Keratinocyte (primary cell): ENCODE data around the gene FBXW2.

ENCODE experiments used
- EZH2 ChIP-seq: IDR thresholded peaks from one replicate; pipeline ENCODE4 v1.6.1; 2012; ENCODE audit warnings: inconsistent platforms, mild to moderate bottlenecking, low read length, moderate library complexity
- TF ChIP-seq, protein P1 (sequence below), 3 experiments: IDR thresholded peaks in 1 of 3; conservative IDR thresholded peaks in 1 of 3; optimal IDR thresholded peaks in 1 of 3; 2 replicates in 2 of 3; 3 replicates in 1 of 3; pipeline versions ENCODE3 to v1.5.1; 2011; ENCODE audit warnings: low read length in 3 of 3, mild to moderate bottlenecking in 3 of 3, moderate library complexity in 2 of 3, control low read depth in 1 of 3, inconsistent platforms in 1 of 3; ENCODE audit not compliant: insufficient read depth in 2 of 3; ENCODE audit errors: extremely low read depth in 1 of 3

DNA sequence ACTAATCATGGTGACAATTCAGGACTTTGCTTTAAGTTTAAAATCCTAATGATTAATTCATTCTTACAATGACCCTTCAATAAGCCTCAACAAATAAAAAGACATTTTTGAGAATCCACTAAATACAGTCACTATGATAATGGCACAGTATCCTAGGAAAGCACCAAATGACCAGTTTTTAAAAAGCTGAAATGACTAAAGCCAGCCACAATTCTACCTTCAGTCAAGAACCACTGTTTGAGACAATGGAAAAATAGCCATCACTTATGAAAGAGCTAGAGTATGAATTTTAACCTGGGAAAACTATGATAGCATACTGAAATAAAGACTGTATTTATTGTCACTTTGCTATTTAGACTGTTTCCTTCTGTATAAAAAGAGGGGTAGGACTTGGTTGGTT lies 14.0 kb downstream of the FBXW2 start:
- TF ChIP-seq, protein P1, sequence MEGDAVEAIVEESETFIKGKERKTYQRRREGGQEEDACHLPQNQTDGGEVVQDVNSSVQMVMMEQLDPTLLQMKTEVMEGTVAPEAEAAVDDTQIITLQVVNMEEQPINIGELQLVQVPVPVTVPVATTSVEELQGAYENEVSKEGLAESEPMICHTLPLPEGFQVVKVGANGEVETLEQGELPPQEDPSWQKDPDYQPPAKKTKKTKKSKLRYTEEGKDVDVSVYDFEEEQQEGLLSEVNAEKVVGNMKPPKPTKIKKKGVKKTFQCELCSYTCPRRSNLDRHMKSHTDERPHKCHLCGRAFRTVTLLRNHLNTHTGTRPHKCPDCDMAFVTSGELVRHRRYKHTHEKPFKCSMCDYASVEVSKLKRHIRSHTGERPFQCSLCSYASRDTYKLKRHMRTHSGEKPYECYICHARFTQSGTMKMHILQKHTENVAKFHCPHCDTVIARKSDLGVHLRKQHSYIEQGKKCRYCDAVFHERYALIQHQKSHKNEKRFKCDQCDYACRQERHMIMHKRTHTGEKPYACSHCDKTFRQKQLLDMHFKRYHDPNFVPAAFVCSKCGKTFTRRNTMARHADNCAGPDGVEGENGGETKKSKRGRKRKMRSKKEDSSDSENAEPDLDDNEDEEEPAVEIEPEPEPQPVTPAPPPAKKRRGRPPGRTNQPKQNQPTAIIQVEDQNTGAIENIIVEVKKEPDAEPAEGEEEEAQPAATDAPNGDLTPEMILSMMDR (optimal IDR thresholded peaks at IDR 0.05 in 1 of 3, IDR thresholded peaks at IDR 0.05 in 1 of 3, conservative IDR thresholded peaks at IDR 0.05 in 1 of 3; ENCODE audit: extremely low read depth in 1 of 3, insufficient read depth in 2 of 3, low read length in 3 of 3): no peak
- TF ChIP-seq EZH2: no peak
